Heart left ventricle (tissue), 13 donors: ENCODE measurements around the gene MAML2.

Source experiments
- POLR2A ChIP-seq, 2 donors: fragments of 450-650 bp; IDR thresholded peaks; one replicate each; pipeline ENCODE4 v1.6.1; 2017; ENCODE audit warnings: antibody characterized with exemption in 2 of 2, mild to moderate bottlenecking in 2 of 2, moderate library complexity in 2 of 2
- TF ChIP-seq, protein P1 (sequence below), 12 donors: fragments of 200-600 bp; sonication (generic) in 4 of 12; IDR thresholded peaks; one replicate each; pipeline versions ENCODE4 v1.5.0 to v1.8.0; 2018 to 2022; ENCODE audit warnings: antibody characterized with exemption in 12 of 12, mild to moderate bottlenecking in 5 of 12
- donor health status: ischemic (EF 13 %, LVEDD 7.1; RV severe dilation, severe dysfunction).
- donor health status: DM: no; HTN: yes; CAD: no.
- donor health status: DM: no; HTN: no; CAD: no.
- donor health status: ischemic (EF 25% LVEDD 6.9; RV normal size, moderate dysfunction).
- donor health status: ischemic (EF 25% LVEDD 5.7; RV mildly dilated, moderate dysfunction).
- donor health status: ischemic (EF 35%, LVEDD 5.7; RV mildly dilated, moderate dysfunction).
- donor health status: nonischemic (EF 11% LVEDD 7.7; RV severe dilation, severe dysfunction).
- donor health status: DM: yes; HTN: yes; CAD: no.
- donor health status: PGD.
- donor health status: ischemic (EF 29% LVEDD 5.4; RV normal size, mild dysfunction).
- donor health status: nonischemic (EF 23%, LVEDD 6.1; RV moderate dilation, normal function).

DNA sequence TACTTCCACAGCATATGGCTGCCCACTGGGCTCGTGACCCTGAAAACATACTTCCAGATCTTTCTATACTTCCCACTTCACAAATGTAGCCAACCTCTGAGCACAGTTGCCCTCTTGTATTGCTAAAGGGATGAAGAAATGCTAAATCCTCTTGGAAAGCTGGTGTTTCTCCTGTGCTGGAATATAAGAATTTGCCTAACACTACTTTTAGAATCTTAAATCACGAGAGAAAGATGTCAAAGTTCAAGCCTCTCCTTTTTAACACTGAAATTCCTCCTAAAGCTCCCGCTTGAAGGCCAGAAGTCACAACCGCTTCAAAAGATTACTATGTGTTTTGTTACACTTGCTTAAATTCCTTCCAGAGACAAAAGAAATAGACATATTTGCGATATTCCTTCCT is 21.9 kb downstream of the MAML2 start:
- TF ChIP-seq, protein P1, sequence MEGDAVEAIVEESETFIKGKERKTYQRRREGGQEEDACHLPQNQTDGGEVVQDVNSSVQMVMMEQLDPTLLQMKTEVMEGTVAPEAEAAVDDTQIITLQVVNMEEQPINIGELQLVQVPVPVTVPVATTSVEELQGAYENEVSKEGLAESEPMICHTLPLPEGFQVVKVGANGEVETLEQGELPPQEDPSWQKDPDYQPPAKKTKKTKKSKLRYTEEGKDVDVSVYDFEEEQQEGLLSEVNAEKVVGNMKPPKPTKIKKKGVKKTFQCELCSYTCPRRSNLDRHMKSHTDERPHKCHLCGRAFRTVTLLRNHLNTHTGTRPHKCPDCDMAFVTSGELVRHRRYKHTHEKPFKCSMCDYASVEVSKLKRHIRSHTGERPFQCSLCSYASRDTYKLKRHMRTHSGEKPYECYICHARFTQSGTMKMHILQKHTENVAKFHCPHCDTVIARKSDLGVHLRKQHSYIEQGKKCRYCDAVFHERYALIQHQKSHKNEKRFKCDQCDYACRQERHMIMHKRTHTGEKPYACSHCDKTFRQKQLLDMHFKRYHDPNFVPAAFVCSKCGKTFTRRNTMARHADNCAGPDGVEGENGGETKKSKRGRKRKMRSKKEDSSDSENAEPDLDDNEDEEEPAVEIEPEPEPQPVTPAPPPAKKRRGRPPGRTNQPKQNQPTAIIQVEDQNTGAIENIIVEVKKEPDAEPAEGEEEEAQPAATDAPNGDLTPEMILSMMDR (IDR thresholded peaks at IDR 0.05): no peak
- no peak for TF ChIP-seq POLR2A (IDR thresholded peaks at IDR 0.05)
